ENCODE data around the gene DGUOK.

DNA sequence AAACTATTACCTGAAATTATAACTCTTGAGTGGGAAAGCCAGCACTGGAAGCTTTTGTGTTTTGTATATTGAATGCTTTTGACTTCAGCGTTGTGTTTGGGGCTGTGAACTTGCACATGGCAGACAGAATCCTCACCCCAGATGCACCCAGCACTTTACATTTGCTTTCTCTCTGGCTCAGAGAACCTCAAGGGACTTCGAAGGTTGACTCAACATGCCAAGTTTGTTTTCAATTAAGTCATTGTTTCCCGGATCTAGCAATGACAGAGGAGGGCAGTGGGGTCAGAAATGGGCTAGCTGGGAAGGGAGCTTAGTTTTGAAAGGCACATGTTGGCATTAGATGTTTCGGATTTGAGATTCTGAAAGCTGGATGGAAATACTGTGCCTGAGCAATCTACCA, 80.4 kb downstream of the DGUOK start:
- TF ChIP-seq, protein P1, sequence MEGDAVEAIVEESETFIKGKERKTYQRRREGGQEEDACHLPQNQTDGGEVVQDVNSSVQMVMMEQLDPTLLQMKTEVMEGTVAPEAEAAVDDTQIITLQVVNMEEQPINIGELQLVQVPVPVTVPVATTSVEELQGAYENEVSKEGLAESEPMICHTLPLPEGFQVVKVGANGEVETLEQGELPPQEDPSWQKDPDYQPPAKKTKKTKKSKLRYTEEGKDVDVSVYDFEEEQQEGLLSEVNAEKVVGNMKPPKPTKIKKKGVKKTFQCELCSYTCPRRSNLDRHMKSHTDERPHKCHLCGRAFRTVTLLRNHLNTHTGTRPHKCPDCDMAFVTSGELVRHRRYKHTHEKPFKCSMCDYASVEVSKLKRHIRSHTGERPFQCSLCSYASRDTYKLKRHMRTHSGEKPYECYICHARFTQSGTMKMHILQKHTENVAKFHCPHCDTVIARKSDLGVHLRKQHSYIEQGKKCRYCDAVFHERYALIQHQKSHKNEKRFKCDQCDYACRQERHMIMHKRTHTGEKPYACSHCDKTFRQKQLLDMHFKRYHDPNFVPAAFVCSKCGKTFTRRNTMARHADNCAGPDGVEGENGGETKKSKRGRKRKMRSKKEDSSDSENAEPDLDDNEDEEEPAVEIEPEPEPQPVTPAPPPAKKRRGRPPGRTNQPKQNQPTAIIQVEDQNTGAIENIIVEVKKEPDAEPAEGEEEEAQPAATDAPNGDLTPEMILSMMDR (optimal IDR thresholded peaks at IDR 0.05 in 1 of 3, IDR thresholded peaks at IDR 0.05 in 1 of 3, conservative IDR thresholded peaks at IDR 0.05 in 1 of 3; ENCODE audit: extremely low read depth in 1 of 3, insufficient read depth in 2 of 3, low read length in 3 of 3), result no peak
- no peak for TF ChIP-seq EZH2 (IDR thresholded peaks at IDR 0.05; ENCODE audit: low read length)
